Activated gamma-delta T cell (primary cell): ENCODE measurements around the gene ATP8B3.

Source experiments
- DNase-seq: peaks from one replicate; lab custom pipeline; 2025; lab: John Stamatoyannopoulos, UW

ATP8B3 gene

GRCh38 chr19:1816530-1817298 lies 4.6 kb upstream of the ATP8B3 start:
- no peak for DNase-seq

- DNase-seq: no peak
Measured at GRCh38 chr19:1815605-1816529, 3.8 kb upstream of the ATP8B3 start.

- no peak for DNase-seq
Measured at GRCh38 chr19:1814833-1815604, 2.9 kb upstream of the ATP8B3 start.

GRCh38 chr19:1814391-1814790 lies 2.3 kb upstream of the ATP8B3 start:
- DNase-seq: no peak

- no peak for DNase-seq
Measured at GRCh38 chr19:1813192-1814182, 1.4 kb upstream of the ATP8B3 start.

GRCh38 chr19:1812426-1813191 lies 533 bp upstream of the ATP8B3 start:
- DNase-seq: peak; percentile 63

GRCh38 chr19:1811472-1811894 lies 593 bp downstream of the ATP8B3 start:
- no peak for DNase-seq

GRCh38 chr19:1810439-1811160 lies 1.5 kb downstream of the ATP8B3 start:
- no peak for DNase-seq

- no peak for DNase-seq
Measured at GRCh38 chr19:1809678-1810077, 2.4 kb downstream of the ATP8B3 start.

GRCh38 chr19:1808395-1808731 lies 3.7 kb downstream of the ATP8B3 start:
- no peak for DNase-seq

- no peak for DNase-seq
Measured at GRCh38 chr19:1807695-1808394, 4.2 kb downstream of the ATP8B3 start.

GRCh38 chr19:1807030-1807694 lies 4.9 kb downstream of the ATP8B3 start:
- DNase-seq: no peak

- DNase-seq: no peak
Measured at GRCh38 chr19:1806184-1807029, 5.7 kb downstream of the ATP8B3 start.

- DNase-seq: no peak
Measured at GRCh38 chr19:1805401-1806183, 6.5 kb downstream of the ATP8B3 start.

GRCh38 chr19:1804858-1805257 lies 7.2 kb downstream of the ATP8B3 start:
- no peak for DNase-seq

GRCh38 chr19:1799695-1800342 lies 12.3 kb downstream of the ATP8B3 start:
- DNase-seq: no peak
